GM18519 (cell line): ENCODE results near the gene LYZL1.
"Not testable (repeated sequence)": the region's sequence is repeated elsewhere in the genome, so short reads cannot be mapped to it uniquely, and the experiment has no call there.

Source experiments
- ATAC-seq: cut with Tn5 transposase; IDR thresholded peaks from one replicate; pipeline ENCODE4 v1.9.1; 2021; ENCODE audit warnings: mild to moderate bottlenecking, moderate library complexity; ENCODE audit not compliant: unreplicated experiment, low FRiP score

Gene LYZL1

GRCh38 chr10:29304264-29304994 is 15.6 kb downstream of the LYZL1 start:
- no peak for ATAC-seq

- no peak for ATAC-seq
These were observed 16.1 kb downstream of the LYZL1 start for GRCh38 chr10:29304995-29305335.

DNA sequence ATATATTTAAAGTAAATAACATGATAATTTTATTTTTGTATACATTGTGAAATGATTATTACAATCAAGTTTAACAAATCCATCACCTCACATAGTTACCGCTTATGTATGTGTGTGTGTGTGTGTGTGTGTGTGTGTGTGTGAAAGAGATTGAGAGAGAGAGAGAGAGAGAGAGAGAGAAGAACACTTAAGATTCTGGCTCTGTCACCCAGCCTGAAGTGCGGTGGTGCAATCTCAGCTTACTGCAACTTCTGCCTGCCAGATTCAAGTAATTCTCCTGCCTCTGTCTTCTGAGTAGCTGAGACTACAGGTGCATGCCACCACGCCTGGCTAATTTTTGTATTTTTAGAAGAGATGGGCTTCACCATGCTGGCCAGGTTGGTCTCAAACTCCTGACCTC is 17.8 kb downstream of the LYZL1 start:
- no peak for ATAC-seq

GRCh38 chr10:29308142-29308541 is 19.3 kb downstream of the LYZL1 start:
- ATAC-seq, result not testable (repeated sequence)

GRCh38 chr10:29309465-29309864 is 20.6 kb downstream of the LYZL1 start:
- no peak for ATAC-seq

DNA sequence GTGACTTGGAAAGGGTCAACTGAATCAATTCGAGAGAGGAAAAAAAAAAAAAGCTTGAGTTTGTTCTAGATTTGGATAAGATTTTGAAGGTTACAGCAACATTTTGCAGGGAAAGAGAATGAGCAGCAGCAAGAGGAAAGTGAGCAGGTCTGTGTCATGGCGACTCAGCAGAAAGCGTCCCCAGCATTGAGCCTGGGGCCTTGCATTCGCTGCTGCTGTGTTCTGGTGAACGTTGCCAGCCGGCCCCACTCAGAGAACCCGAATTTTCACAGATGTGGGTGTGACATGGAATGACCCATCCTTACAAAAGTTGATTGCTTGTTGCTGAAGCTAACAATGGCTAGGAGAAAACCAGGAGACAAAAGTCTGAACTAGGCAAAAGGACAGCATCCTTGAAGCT is 21.6 kb downstream of the LYZL1 start:
- not testable (repeated sequence) for ATAC-seq

DNA sequence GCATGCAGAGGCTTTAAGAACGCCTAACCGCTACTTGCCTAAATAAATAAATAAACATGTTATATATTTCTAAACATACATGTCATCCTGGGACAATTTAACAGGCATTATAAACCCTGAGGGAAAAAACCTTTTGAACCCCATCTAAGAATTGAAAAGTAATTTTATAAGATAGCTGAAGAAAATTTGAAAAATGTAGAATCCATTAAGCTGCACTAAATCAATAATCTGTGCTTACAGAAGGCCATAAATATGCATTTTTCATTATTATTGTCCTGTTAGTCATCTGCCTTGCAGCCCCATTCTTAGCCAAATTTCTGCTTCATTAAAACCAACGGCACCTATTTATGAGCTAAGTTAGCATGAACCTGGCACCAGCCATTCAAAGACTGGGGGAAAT is 24.2 kb downstream of the LYZL1 start:
- ATAC-seq, result no peak

DNA sequence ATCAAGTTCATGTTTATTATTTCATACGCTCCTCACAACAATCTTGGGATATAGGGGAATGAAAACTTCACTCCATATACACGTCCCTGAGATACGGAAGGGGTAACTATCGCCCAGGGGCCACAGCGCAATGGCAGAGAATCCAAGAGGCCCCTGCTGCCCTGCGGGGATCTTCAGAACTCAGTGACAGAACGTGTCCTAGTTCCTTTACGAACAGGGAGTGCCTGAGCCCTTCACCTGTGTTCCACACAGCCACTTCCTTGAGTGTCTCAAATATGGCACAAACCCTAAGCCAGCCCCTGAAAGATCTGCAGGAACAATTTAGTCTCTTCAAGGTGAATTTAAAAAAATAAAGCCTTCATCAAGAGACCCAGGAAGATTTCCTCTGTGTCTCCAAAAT is 25.9 kb downstream of the LYZL1 start:
- no peak for ATAC-seq

DNA sequence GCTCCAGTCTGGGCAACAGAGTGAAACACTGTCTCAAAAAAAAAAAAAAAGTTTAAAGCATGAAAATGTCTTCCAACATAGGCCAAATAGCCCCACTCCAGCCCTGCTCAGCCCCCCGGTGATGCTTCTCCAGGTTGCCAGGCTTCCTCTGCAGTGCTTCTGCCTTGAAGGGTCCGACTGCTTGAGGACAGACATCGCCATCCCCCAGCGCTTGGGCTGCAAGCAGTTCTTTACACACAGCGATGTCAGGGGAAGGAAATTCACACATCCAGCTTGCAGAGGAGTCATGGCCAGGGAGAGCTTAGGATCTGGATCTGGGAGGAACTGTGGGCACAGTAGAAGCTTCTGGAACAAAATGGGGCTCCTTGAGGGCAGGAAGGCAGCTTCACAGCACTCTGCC is 26.9 kb downstream of the LYZL1 start:
- ATAC-seq, result no peak

- ATAC-seq, result no peak
These were observed 27.6 kb downstream of the LYZL1 start for GRCh38 chr10:29316308-29317026.

GRCh38 chr10:29317027-29317420 is 28.2 kb downstream of the LYZL1 start:
- no peak for ATAC-seq

- ATAC-seq, result no peak
These were observed 28.7 kb downstream of the LYZL1 start for GRCh38 chr10:29317423-29318021.

- not testable (repeated sequence) for ATAC-seq
These were observed 29.5 kb downstream of the LYZL1 start for GRCh38 chr10:29318141-29319071.

GRCh38 chr10:29319205-29319781 is 30.4 kb downstream of the LYZL1 start:
- no peak for ATAC-seq

DNA sequence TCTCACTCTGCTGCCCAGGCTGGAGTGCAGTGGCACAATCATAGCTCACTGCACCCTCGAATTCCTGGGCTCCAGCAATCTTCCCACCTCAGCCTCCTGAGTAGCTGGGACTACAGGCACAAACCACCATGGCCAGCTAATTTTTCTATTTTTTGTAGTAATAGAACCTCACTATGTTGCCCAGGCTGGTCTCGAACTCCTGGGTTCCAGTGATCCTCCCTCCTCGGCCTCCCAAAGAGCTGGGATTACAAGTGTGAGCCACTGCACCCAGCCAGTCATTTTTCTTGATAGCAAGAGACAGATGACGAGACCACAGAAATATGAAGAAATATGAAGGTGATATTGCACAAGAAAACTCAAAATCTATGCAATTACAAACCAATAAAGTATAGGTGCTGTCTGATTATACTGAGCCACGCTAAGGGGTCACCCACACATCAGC is 31.8 kb downstream of the LYZL1 start:
- not testable (repeated sequence) for ATAC-seq

GRCh38 chr10:29321656-29322055 is 32.8 kb downstream of the LYZL1 start:
- no peak for ATAC-seq

DNA sequence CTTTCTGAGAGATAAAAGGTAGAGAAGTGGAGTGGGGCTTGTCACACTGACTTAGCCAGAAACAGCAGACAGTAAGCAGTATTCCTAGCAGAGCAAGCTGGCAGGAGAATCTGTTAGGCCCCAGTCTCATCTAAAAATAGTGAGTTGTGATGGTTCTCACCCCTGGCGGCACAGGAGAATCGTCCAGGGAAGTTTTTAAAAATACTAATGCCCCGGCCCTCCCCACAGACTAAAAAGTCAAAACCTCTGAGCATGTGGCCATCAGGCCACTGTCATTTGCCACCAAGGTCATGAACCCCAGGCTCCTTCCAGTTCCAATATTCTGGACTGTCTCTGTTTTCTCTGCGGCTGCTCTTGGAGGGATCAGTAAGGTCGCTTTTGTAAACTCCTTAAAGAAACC is 34.0 kb downstream of the LYZL1 start:
- ATAC-seq, result no peak

DNA sequence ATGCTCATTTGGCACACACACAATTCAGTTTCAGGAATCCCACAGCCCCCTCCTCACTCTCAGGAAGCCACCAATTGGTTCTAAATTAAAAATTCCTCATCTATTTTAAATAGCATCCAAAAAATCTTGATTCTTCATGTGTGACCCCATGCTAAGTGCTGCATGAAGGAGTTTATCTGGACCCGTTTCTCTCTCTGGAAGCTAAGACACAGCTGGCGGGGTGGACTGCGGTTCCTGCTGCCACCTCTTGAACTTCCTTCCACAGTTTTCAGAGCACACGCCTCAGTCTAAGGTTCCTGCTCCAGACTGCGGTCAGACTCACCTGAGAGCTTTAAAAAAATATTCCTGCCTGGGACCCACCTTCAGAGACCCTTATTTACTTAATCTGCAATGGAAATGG is 34.5 kb downstream of the LYZL1 start:
- ATAC-seq, result no peak

GRCh38 chr10:29324220-29324841 is 35.5 kb downstream of the LYZL1 start:
- no peak for ATAC-seq

GRCh38 chr10:29326299-29326698 is 37.4 kb downstream of the LYZL1 start:
- no peak for ATAC-seq
